GM23338 (cell line): ENCODE measurements around the gene RPTOR. TPM values are rescaled to one million over a fixed set of nuclear protein-coding genes. Genes with fewer than 3 reads are reported as not detected.

ENCODE experiments used
- ATAC-seq: fragments of 200-7000 bp; cut with Tn5 transposase; 3 replicates; pipeline ENCODE4 v1.9.1; 2020
- DNase-seq: peaks from one replicate; pipeline ENCODE4 v3.0.0-alpha.2; 2015; ENCODE audit warnings: low spot score
- H2AFZ ChIP-seq: fragments of 200-600 bp; sonication (generic); 2 replicates; pipeline ENCODE4 v1.8.0; 2016; ENCODE audit warnings: antibody characterized with exemption, mild to moderate bottlenecking, moderate library complexity
- H3F3A ChIP-seq: fragments of 200-600 bp; sonication (generic); replicated peaks from 2 replicates; pipeline ENCODE4 v1.8.0; 2017; ENCODE audit warnings: antibody characterized with exemption, mixed run types, low read depth
- H3K27ac ChIP-seq: fragments of 200-600 bp; sonication (generic); 2 replicates; pipeline ENCODE4 v1.6.1; 2016; ENCODE audit warnings: low read depth
- H3K27me3 ChIP-seq: fragments of 200-600 bp; sonication (generic); 2 replicates; pipeline ENCODE4 v1.8.0; 2016; ENCODE audit warnings: mild to moderate bottlenecking, mixed run types, moderate library complexity; ENCODE audit not compliant: insufficient read depth
- H3K36me3 ChIP-seq: fragments of 200-600 bp; sonication (generic); 2 replicates; pipeline ENCODE4 v1.8.0; 2016; ENCODE audit warnings: mild to moderate bottlenecking; ENCODE audit not compliant: insufficient read depth
- H3K4me1 ChIP-seq: fragments of 200-600 bp; sonication (generic); 2 replicates; pipeline ENCODE4 v1.8.0; 2016; ENCODE audit warnings: mild to moderate bottlenecking, moderate library complexity; ENCODE audit not compliant: insufficient read depth
- H3K4me2 ChIP-seq: fragments of 200-600 bp; sonication (generic); 2 replicates; pipeline ENCODE4 v1.7.1; 2017; ENCODE audit warnings: mixed run types
- H3K4me3 ChIP-seq: fragments of 200-600 bp; sonication (generic); 2 replicates; pipeline ENCODE4 v1.6.1; 2016; ENCODE audit warnings: mixed run types
- H3K79me2 ChIP-seq: fragments of 200-600 bp; sonication (generic); replicated peaks from 2 replicates; pipeline ENCODE4 v1.8.0; 2017; ENCODE audit warnings: mild to moderate bottlenecking; ENCODE audit not compliant: insufficient read depth
- H3K9me2 ChIP-seq: fragments of 200-600 bp; sonication (generic); 2 replicates; pipeline ENCODE4 v1.8.0; 2017; ENCODE audit not compliant: insufficient read depth
- H4K20me1 ChIP-seq: fragments of 200-600 bp; sonication (generic); replicated peaks from 2 replicates; pipeline ENCODE4 v1.8.0; 2017; ENCODE audit warnings: mild to moderate bottlenecking; ENCODE audit not compliant: insufficient read depth
- H3K27ac Mint-ChIP-seq: 2 replicates; pipeline ENCODE4 v1.8.0; 2020; ENCODE audit warnings: inconsistent platforms, mild to moderate bottlenecking, moderate library complexity, mixed read lengths
- H3K27me3 Mint-ChIP-seq: 3 replicates; pipeline ENCODE4 v1.8.0; 2022; ENCODE audit warnings: low read depth, mild to moderate bottlenecking, moderate library complexity, mixed read lengths, inconsistent platforms; ENCODE audit not compliant: insufficient read depth, poor library complexity
- H3K36me3 Mint-ChIP-seq: 3 replicates; pipeline ENCODE4 v1.8.0; 2021; ENCODE audit warnings: low read depth, mild to moderate bottlenecking, inconsistent platforms, moderate library complexity, mixed read lengths
- H3K4me1 Mint-ChIP-seq: 3 replicates; pipeline ENCODE4 v1.8.0; 2020; ENCODE audit warnings: mild to moderate bottlenecking, inconsistent platforms, mixed read lengths
- H3K4me3 Mint-ChIP-seq: 3 replicates; pipeline ENCODE4 v1.8.0; 2021; ENCODE audit warnings: moderate library complexity, mild to moderate bottlenecking, inconsistent platforms, mixed read lengths
- H3K9me3 Mint-ChIP-seq: 3 replicates; pipeline ENCODE4 v1.8.0; 2020; ENCODE audit warnings: moderate library complexity, mild to moderate bottlenecking, inconsistent platforms, mixed read lengths
- CREB1 ChIP-seq: fragments of 250-450 bp; sonication (Bioruptor Pico); IDR thresholded peaks from 2 replicates; pipeline ENCODE4 v1.5.0; 2020; ENCODE audit warnings: low read depth, mild to moderate bottlenecking, moderate library complexity
- ETS1 ChIP-seq: IDR thresholded peaks from 2 replicates; pipeline ENCODE4 v1.6.1; 2016; ENCODE audit warnings: antibody characterized with exemption
- EZH2 ChIP-seq: fragments of 200-600 bp; sonication (generic); IDR thresholded peaks from one replicate; pipeline ENCODE4 v1.8.0; 2017; ENCODE audit warnings: antibody characterized with exemption, mild to moderate bottlenecking, low read depth; ENCODE audit not compliant: unreplicated experiment
- EZH2phosphoT487 ChIP-seq: fragments of 200-600 bp; sonication (generic); IDR thresholded peaks from one replicate; pipeline ENCODE4 v1.8.1; 2018; ENCODE audit warnings: antibody characterized with exemption; ENCODE audit not compliant: unreplicated experiment
- JUNB ChIP-seq: IDR thresholded peaks from one replicate; pipeline ENCODE4 v1.6.1; 2016; ENCODE audit warnings: antibody characterized with exemption; ENCODE audit not compliant: unreplicated experiment
- NANOG ChIP-seq: IDR thresholded peaks from 2 replicates; pipeline ENCODE4 v1.6.1; 2016; ENCODE audit warnings: antibody characterized with exemption, borderline replicate concordance
- POLR2AphosphoS5 ChIP-seq: IDR thresholded peaks from 2 replicates; pipeline ENCODE4 v1.6.1; 2016; ENCODE audit warnings: antibody characterized with exemption, low read depth
- REST ChIP-seq: IDR thresholded peaks from one replicate; pipeline ENCODE4 v1.6.1; 2018; ENCODE audit warnings: antibody characterized with exemption; ENCODE audit not compliant: unreplicated experiment
- STAT1 ChIP-seq: IDR thresholded peaks from one replicate; pipeline ENCODE4 v1.6.1; 2016; ENCODE audit warnings: antibody characterized with exemption; ENCODE audit not compliant: unreplicated experiment
- ZNF114 ChIP-seq: fragments of 250-450 bp; sonication (Bioruptor Pico); IDR thresholded peaks from 2 replicates; pipeline ENCODE4 v1.5.0; 2020; ENCODE audit warnings: mild to moderate bottlenecking, moderate library complexity
- ZNF331 ChIP-seq: fragments of 250-450 bp; sonication (Bioruptor Pico); IDR thresholded peaks from 2 replicates; pipeline ENCODE4 v1.5.0; 2020; ENCODE audit warnings: low read depth, mild to moderate bottlenecking, moderate library complexity
- polyA plus RNA-seq: library from polyadenylated mRNA; unstranded; fragments of >200 nt; fragmentation: Nextera tagmentation; extraction: Ambion mirVana; gene quantifications from 2 replicates; pipeline ENCODE4 v1.2.1, GENCODE V29; 2016
- total RNA-seq: library from RNA; depleted of rRNA; stranded (reverse); fragments of >200 nt; shearing (Covaris generic); gene quantifications from 2 replicates; pipeline ENCODE4 v1.2.3, GENCODE V29; 2014
- TF ChIP-seq, protein P1 (sequence below), 2 experiments: fragments of 200-600 bp in 1 of 2; sonication (generic) in 1 of 2; conservative IDR thresholded peaks; 2 replicates each; pipeline versions ENCODE4 v1.5.1 to v1.6.1; 2016 to 2017; ENCODE audit warnings: antibody characterized with exemption in 2 of 2, low read depth in 2 of 2, mild to moderate bottlenecking in 2 of 2, moderate library complexity in 1 of 2
- TF ChIP-seq, protein P2 (sequence below): fragments of 250-450 bp; sonication (Bioruptor Pico); IDR thresholded peaks from 2 replicates; pipeline ENCODE4 v1.5.0; 2020; ENCODE audit warnings: mild to moderate bottlenecking, moderate library complexity

RPTOR gene
- total and polyA plus RNA-seq, 2 experiments from 2014 or later = 9.5 to 38.0 TPM

GRCh38 chr17:80794281-80795089, 249.8 kb downstream of the RPTOR start:
- Mint-ChIP-seq H3K4me3 (no peak overlapping the region), H3K9me3 (no peaks in the 10 kb centered on the region), H3K27me3 (peaks cover 2% of the 10 kb centered on the region), H3K27ac (no peak overlapping the region), H3K36me3 (peaks cover 8% of the 10 kb centered on the region; the same call in 2 of the 3 replicates), H3K4me1 (peaks cover 17% of the 10 kb centered on the region)
- DNase-seq (no peak), ATAC-seq (no peak)
- no peaks in the 10 kb centered on the region for H3K9me2 ChIP-seq
- H3K79me2 ChIP-seq = 0 out of 2 replicates have a peak, but pooled peaks cover 3% of the 10 kb centered on the region
- peaks cover 7% of the 10 kb centered on the region; the same call in 1 of the 2 replicates for H4K20me1 ChIP-seq
- H3K4me3 ChIP-seq = no peak overlapping the region
- H3K27ac ChIP-seq = no peak overlapping the region
- H2AFZ ChIP-seq = no peak overlapping the region
- H3K4me2 ChIP-seq = no peak overlapping the region
- TF ChIP-seq ETS1 = no peak
- TF ChIP-seq REST = no peak
- no peak for TF ChIP-seq CREB1 (CRISPR knock-in tag)
- TF ChIP-seq NANOG = no peak
- no peak for TF ChIP-seq EZH2phosphoT487
- no peak for TF ChIP-seq EZH2
- TF ChIP-seq, protein P1, sequence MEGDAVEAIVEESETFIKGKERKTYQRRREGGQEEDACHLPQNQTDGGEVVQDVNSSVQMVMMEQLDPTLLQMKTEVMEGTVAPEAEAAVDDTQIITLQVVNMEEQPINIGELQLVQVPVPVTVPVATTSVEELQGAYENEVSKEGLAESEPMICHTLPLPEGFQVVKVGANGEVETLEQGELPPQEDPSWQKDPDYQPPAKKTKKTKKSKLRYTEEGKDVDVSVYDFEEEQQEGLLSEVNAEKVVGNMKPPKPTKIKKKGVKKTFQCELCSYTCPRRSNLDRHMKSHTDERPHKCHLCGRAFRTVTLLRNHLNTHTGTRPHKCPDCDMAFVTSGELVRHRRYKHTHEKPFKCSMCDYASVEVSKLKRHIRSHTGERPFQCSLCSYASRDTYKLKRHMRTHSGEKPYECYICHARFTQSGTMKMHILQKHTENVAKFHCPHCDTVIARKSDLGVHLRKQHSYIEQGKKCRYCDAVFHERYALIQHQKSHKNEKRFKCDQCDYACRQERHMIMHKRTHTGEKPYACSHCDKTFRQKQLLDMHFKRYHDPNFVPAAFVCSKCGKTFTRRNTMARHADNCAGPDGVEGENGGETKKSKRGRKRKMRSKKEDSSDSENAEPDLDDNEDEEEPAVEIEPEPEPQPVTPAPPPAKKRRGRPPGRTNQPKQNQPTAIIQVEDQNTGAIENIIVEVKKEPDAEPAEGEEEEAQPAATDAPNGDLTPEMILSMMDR (conservative IDR thresholded peaks at IDR 0.05; ENCODE audit: low read depth in 2 of 2) = no peak
- TF ChIP-seq, protein P2, sequence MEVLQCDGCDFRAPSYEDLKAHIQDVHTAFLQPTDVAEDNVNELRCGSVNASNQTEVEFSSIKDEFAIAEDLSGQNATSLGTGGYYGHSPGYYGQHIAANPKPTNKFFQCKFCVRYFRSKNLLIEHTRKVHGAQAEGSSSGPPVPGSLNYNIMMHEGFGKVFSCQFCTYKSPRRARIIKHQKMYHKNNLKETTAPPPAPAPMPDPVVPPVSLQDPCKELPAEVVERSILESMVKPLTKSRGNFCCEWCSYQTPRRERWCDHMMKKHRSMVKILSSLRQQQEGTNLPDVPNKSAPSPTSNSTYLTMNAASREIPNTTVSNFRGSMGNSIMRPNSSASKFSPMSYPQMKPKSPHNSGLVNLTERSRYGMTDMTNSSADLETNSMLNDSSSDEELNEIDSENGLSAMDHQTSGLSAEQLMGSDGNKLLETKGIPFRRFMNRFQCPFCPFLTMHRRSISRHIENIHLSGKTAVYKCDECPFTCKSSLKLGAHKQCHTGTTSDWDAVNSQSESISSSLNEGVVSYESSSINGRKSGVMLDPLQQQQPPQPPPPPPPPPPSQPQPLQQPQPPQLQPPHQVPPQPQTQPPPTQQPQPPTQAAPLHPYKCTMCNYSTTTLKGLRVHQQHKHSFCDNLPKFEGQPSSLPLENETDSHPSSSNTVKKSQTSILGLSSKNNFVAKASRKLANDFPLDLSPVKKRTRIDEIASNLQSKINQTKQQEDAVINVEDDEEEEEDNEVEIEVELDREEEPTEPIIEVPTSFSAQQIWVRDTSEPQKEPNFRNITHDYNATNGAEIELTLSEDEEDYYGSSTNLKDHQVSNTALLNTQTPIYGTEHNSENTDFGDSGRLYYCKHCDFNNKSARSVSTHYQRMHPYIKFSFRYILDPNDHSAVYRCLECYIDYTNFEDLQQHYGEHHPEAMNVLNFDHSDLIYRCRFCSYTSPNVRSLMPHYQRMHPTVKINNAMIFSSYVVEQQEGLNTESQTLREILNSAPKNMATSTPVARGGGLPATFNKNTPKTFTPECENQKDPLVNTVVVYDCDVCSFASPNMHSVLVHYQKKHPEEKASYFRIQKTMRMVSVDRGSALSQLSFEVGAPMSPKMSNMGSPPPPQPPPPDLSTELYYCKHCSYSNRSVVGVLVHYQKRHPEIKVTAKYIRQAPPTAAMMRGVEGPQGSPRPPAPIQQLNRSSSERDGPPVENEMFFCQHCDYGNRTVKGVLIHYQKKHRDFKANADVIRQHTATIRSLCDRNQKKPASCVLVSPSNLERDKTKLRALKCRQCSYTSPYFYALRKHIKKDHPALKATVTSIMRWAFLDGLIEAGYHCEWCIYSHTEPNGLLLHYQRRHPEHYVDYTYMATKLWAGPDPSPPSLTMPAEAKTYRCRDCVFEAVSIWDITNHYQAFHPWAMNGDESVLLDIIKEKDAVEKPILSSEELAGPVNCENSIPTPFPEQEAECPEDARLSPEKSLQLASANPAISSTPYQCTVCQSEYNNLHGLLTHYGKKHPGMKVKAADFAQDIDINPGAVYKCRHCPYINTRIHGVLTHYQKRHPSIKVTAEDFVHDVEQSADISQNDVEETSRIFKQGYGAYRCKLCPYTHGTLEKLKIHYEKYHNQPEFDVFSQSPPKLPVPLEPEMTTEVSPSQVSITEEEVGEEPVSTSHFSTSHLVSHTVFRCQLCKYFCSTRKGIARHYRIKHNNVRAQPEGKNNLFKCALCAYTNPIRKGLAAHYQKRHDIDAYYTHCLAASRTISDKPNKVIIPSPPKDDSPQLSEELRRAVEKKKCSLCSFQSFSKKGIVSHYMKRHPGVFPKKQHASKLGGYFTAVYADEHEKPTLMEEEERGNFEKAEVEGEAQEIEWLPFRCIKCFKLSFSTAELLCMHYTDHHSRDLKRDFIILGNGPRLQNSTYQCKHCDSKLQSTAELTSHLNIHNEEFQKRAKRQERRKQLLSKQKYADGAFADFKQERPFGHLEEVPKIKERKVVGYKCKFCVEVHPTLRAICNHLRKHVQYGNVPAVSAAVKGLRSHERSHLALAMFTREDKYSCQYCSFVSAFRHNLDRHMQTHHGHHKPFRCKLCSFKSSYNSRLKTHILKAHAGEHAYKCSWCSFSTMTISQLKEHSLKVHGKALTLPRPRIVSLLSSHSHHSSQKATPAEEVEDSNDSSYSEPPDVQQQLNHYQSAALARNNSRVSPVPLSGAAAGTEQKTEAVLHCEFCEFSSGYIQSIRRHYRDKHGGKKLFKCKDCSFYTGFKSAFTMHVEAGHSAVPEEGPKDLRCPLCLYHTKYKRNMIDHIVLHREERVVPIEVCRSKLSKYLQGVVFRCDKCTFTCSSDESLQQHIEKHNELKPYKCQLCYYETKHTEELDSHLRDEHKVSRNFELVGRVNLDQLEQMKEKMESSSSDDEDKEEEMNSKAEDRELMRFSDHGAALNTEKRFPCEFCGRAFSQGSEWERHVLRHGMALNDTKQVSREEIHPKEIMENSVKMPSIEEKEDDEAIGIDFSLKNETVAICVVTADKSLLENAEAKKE (CRISPR knock-in tag) = no peak
- TF ChIP-seq ZNF114 = no peak
- TF ChIP-seq STAT1 = no peak
- TF ChIP-seq JUNB = no peak
- no peak for TF ChIP-seq ZNF331
- no peak for TF ChIP-seq POLR2AphosphoS5
- no peaks in the 10 kb centered on the region for H3K27me3 ChIP-seq
- no peaks in the 10 kb centered on the region for H3F3A ChIP-seq
- no peaks in the 10 kb centered on the region; the same call in 1 of the 2 replicates for H3K36me3 ChIP-seq
- no peaks in the 10 kb centered on the region for H3K4me1 ChIP-seq
